DOHH2 (cell line): ENCODE data around the gene GTF3C1.
A peak's percentile ranks its signal among the peaks of the same experiment; 100 is the strongest.

Source experiments
- H3F3A ChIP-seq: fragments of 200-600 bp; sonication (generic), shearing (Covaris generic); 2 replicates; pipeline ENCODE4 v1.6.0; 2016; ENCODE audit warnings: antibody characterized with exemption, mild to moderate bottlenecking; ENCODE audit not compliant: control insufficient read depth, insufficient read depth
- H3K27ac ChIP-seq: fragments of 200-600 bp; sonication (generic); 2 replicates; pipeline ENCODE4 v1.5.1; 2014; ENCODE audit warnings: low read depth, mild to moderate bottlenecking, low read length, moderate library complexity
- H3K27me3 ChIP-seq: fragments of 200-600 bp; sonication (generic); 2 replicates; pipeline ENCODE4 v1.6.1; 2014; ENCODE audit warnings: mild to moderate bottlenecking, low read length, mixed read lengths; ENCODE audit not compliant: control insufficient read depth
- H3K36me3 ChIP-seq: fragments of 200-600 bp; sonication (generic); 2 replicates; pipeline ENCODE4 v1.6.1; 2014; ENCODE audit warnings: mild to moderate bottlenecking, low read length, moderate library complexity, mixed read lengths; ENCODE audit not compliant: control insufficient read depth
- H3K4me1 ChIP-seq: fragments of 200-600 bp; sonication (generic); 2 replicates; pipeline ENCODE4 v1.6.1; 2014; ENCODE audit warnings: mild to moderate bottlenecking, low read length, mixed read lengths; ENCODE audit not compliant: control insufficient read depth
- H3K4me2 ChIP-seq: fragments of 200-600 bp; sonication (generic); 2 replicates; pipeline ENCODE4 v1.6.0; 2014; ENCODE audit warnings: mild to moderate bottlenecking, low read length, moderate library complexity
- H3K4me3 ChIP-seq: fragments of 200-600 bp; sonication (generic); 2 replicates; pipeline ENCODE4 v1.5.1; 2014; ENCODE audit warnings: mild to moderate bottlenecking, low read length, mixed read lengths
- H3K79me2 ChIP-seq: fragments of 200-600 bp; sonication (generic); 2 replicates; pipeline ENCODE4 v1.6.1; 2014; ENCODE audit warnings: mild to moderate bottlenecking, low read length, mixed read lengths; ENCODE audit not compliant: control insufficient read depth
- H3K9me2 ChIP-seq: fragments of 200-600 bp; sonication (generic); replicated peaks from 2 replicates; pipeline ENCODE4 v1.6.1; 2014; ENCODE audit warnings: mild to moderate bottlenecking, low read length, mixed read lengths; ENCODE audit not compliant: control insufficient read depth
- H3K9me3 ChIP-seq: fragments of 200-600 bp; sonication (generic); 2 replicates; pipeline ENCODE4 v1.6.1; 2014; ENCODE audit warnings: antibody characterized with exemption, low read length, mixed read lengths; ENCODE audit not compliant: control insufficient read depth, insufficient read depth
- H4K20me1 ChIP-seq: fragments of 200-600 bp; sonication (generic); 2 replicates; pipeline ENCODE4 v1.6.0; 2014; ENCODE audit warnings: low read depth, mild to moderate bottlenecking, antibody characterized with exemption, low read length, moderate library complexity; ENCODE audit not compliant: control insufficient read depth, insufficient read depth
- EZH2phosphoT487 ChIP-seq: fragments of 200-600 bp; sonication (generic); IDR thresholded peaks from 2 replicates; pipeline ENCODE4 v1.6.1; 2017; ENCODE audit warnings: borderline replicate concordance, mild to moderate bottlenecking, antibody characterized with exemption, low read length, moderate library complexity, mixed read lengths
- TF ChIP-seq, protein P1 (sequence below): fragments of 200-600 bp; sonication (generic); IDR thresholded peaks from one replicate; pipeline ENCODE4 v1.5.1; 2014; ENCODE audit warnings: antibody characterized with exemption, mild to moderate bottlenecking, low read depth, low read length; ENCODE audit not compliant: poor library complexity, severe bottlenecking

Gene GTF3C1

DNA sequence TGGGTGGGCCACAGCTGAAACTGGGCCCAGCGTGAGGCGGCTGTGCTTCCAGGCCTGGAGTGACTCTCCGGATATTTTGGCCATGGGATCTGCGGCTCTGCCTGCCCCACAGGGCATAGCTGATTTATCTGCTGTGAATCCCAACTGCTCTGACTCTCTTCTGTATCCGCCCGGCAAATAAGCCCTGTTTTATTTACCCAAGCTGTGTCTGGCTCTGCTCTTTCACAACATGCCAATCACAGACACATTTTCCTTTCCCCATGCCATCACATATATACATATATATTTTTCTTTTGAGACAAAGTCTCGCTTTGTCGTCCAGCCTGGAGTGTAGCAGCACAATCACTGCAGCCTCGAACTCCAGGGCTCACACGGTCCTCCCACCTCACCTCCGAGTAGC is 33.3 kb downstream of the GTF3C1 start:
- H3K9me2 ChIP-seq, result no peaks in the 10 kb centered on the region
- H3K4me1 ChIP-seq, result no peaks in the 10 kb centered on the region
- no peaks in the 10 kb centered on the region for H3K79me2 ChIP-seq
- no peaks in the 10 kb centered on the region for H3K9me3 ChIP-seq
- no peaks in the 10 kb centered on the region for H3K27me3 ChIP-seq
- TF ChIP-seq EZH2phosphoT487, result no peak
- TF ChIP-seq, protein P1, sequence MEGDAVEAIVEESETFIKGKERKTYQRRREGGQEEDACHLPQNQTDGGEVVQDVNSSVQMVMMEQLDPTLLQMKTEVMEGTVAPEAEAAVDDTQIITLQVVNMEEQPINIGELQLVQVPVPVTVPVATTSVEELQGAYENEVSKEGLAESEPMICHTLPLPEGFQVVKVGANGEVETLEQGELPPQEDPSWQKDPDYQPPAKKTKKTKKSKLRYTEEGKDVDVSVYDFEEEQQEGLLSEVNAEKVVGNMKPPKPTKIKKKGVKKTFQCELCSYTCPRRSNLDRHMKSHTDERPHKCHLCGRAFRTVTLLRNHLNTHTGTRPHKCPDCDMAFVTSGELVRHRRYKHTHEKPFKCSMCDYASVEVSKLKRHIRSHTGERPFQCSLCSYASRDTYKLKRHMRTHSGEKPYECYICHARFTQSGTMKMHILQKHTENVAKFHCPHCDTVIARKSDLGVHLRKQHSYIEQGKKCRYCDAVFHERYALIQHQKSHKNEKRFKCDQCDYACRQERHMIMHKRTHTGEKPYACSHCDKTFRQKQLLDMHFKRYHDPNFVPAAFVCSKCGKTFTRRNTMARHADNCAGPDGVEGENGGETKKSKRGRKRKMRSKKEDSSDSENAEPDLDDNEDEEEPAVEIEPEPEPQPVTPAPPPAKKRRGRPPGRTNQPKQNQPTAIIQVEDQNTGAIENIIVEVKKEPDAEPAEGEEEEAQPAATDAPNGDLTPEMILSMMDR, result no peak
- H3K36me3 ChIP-seq, result peaks cover 9% of the 10 kb centered on the region
- no peak overlapping the region for H3K4me2 ChIP-seq
- no peak overlapping the region for H3K27ac ChIP-seq
- no peaks in the 10 kb centered on the region for H4K20me1 ChIP-seq
- no peaks in the 10 kb centered on the region for H3F3A ChIP-seq
- H3K4me3 ChIP-seq, result no peak overlapping the region

DNA sequence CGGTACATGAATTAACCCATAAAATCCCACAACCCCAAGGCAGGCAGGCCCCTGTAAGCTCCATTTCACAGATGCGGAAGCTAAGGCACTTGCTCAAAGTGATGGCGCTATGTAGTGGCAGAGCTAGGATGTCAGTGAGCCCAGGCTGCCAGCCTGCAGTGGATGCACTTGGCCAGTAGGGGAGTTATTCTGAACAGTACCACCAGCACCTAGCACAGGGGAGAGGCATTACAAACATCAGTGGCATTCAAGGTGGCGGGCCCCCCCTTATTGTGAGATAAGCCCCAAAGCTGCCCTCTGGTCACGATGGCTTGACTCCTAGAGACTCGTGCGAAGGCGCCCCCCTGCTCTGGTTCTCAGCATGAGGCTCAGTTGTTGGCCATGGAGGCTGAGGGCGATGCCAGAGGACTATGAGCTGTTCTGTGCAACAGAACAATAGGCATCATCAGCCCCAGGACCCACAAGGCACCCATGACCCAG is 33.8 kb downstream of the GTF3C1 start:
- no peaks in the 10 kb centered on the region for H3K4me1 ChIP-seq
- H4K20me1 ChIP-seq, result no peaks in the 10 kb centered on the region
- no peaks in the 10 kb centered on the region for H3F3A ChIP-seq
- H3K79me2 ChIP-seq, result no peaks in the 10 kb centered on the region
- H3K4me3 ChIP-seq, result no peak overlapping the region
- no peaks in the 10 kb centered on the region for H3K27me3 ChIP-seq
- peaks cover 11% of the 10 kb centered on the region for H3K36me3 ChIP-seq
- no peak overlapping the region for H3K27ac ChIP-seq
- H3K4me2 ChIP-seq, result no peak overlapping the region
- no peaks in the 10 kb centered on the region for H3K9me2 ChIP-seq
- no peaks in the 10 kb centered on the region for H3K9me3 ChIP-seq
- no peak for TF ChIP-seq EZH2phosphoT487
- TF ChIP-seq, protein P1, result peak; percentile 86

DNA sequence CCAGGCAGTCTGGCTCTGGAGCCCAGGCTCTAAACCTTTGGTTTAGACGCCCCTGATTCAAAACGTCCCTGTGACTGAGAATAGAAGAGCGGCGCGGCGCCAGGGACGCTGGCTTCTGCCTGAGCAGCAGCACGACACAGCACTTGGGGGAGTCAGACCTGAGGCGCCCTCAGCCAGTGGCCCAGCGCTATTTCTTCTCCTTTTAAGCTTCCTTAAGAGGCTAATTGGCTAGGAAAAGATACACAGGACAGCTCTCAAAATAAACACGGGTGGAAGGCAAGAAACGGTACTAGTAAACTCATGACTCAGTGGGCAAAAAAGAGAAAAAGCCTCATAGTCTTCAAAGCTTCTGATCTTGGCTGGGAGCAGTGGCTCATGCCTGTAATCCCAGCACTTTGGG is 34.9 kb downstream of the GTF3C1 start:
- TF ChIP-seq EZH2phosphoT487, result no peak
- TF ChIP-seq, protein P1, result no peak
- Histone ChIP-seq H3K9me2 (no peaks in the 10 kb centered on the region), H3K4me3 (no peak overlapping the region), H3K79me2 (no peaks in the 10 kb centered on the region), H3K36me3 (peaks cover 14% of the 10 kb centered on the region), H3K4me2 (no peak overlapping the region), H3K4me1 (no peaks in the 10 kb centered on the region), H3K27me3 (no peaks in the 10 kb centered on the region), H3K27ac (no peak overlapping the region), H4K20me1 (no peaks in the 10 kb centered on the region), H3F3A (no peaks in the 10 kb centered on the region), H3K9me3 (no peaks in the 10 kb centered on the region)
